GM19351 (cell line): ENCODE data around the gene SNTB2.

ENCODE experiments used
- ATAC-seq: cut with Tn5 transposase; IDR thresholded peaks from one replicate; pipeline ENCODE4 v1.9.1; 2021; ENCODE audit warnings: mild to moderate bottlenecking, moderate library complexity; ENCODE audit not compliant: unreplicated experiment

Gene SNTB2

DNA sequence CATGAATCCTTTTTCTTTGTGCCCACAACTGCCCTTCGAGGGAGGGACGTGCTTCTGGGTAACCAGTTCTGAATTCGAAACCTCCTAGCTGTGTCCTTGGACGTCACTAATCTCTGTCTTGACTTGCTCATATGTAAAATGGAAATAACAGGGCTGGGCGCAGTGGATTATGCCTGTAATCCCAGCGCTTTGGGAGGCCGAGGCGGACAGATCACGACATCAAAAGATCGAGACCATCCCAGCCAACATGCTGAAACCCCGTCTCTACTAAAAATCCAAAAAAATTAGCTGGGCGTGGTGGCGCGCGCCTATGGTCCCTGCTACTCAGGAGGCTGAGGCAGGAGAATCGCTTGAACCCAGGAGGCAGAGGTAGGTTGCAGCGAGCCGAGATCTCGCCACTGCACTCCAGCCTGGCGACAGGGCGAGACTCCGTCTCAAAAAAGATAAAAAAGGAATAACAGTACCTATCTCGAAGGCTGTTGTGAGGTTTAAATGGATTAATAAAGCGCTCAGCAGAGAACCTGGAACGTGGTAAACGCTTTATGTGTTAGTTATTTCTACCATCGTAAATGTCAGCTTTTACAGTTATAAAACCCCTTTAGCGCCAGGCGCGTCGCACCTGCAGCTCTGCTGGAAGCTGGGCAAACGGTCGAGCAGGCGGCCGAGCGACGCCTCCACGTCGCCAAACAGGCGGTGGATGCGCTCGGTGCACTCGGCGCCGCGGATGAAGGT, 151.8 kb downstream of the SNTB2 start:
- ATAC-seq, result no peak

- ATAC-seq, result peak; percentile 91
These were observed 152.5 kb downstream of the SNTB2 start, which contains the start of the genes COG8 and NIP7 for GRCh38 chr16:69339289-69340094. TSS of gene COG8 (minus strand) at chr16:69339564. CDS start at chr16:69339552, 12 bp downstream. TSS of gene NIP7 (plus strand) at chr16:69339772. CDS start at chr16:69339830, 58 bp downstream.

- ATAC-seq, result no peak
These were observed 153.2 kb downstream of the SNTB2 start for GRCh38 chr16:69340095-69340644.

- no peak for ATAC-seq
These were observed 157.2 kb downstream of the SNTB2 start for GRCh38 chr16:69344171-69344570.

- ATAC-seq, result no peak
These were observed 159.0 kb downstream of the SNTB2 start for GRCh38 chr16:69345923-69346322.

DNA sequence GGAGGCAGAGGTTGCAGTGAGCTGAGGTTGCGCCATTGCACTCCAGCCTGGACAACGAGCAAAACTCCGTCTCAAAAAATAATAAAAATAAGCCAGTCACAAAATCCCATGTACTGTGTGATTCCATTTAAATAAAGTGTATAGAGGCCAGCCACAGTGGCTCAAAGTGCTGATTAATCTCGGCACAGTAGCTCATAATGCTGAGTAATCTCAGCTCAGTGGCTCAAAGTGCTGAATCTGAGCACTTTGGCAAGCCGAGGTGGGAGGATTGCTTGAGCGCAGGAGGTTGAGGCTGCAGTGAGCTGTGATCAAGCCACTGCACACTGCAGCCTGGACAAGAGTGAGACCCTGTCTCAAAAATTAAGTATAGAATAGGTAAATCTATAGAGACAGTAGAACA, 159.7 kb downstream of the SNTB2 start:
- no peak for ATAC-seq

DNA sequence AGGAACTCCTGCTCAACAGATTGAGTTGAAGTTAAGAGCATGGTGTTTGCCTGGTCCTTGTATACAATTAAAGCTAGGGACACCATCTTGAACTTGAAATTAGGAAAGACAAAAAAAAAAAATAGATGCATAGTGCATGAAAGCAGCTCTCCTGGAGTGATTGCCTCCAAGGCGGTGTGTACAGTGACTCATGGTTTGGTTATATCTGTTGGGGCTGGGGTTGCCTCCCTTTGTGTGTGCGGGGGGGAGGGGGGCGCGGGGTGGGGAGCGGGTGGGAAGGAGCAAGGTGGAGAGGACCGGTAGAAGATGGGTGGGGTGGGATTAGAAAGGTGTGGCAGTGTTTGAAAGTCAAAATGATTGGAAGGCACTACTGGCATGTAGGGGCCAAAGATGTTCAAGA, 161.3 kb downstream of the SNTB2 start:
- ATAC-seq, result no peak

DNA sequence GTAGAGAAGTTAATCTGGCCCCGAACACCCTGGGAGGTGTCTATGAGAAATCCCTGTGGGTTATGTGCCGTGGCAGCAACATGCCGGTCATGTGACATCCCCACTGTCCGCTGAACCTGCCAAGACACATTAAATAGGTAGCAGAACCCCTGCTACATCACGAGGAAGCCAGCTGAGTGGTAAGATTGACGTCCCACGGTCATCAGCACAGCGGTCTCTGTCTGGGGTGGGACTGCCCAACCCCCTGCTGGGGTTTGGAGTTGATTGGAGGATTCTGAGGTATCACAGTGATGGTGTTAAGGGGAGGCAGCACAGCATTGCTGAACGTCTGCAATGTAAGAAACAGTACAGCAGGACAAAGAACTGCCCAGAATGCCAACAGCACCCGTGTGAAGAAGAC, 162.6 kb downstream of the SNTB2 start:
- no peak for ATAC-seq

DNA sequence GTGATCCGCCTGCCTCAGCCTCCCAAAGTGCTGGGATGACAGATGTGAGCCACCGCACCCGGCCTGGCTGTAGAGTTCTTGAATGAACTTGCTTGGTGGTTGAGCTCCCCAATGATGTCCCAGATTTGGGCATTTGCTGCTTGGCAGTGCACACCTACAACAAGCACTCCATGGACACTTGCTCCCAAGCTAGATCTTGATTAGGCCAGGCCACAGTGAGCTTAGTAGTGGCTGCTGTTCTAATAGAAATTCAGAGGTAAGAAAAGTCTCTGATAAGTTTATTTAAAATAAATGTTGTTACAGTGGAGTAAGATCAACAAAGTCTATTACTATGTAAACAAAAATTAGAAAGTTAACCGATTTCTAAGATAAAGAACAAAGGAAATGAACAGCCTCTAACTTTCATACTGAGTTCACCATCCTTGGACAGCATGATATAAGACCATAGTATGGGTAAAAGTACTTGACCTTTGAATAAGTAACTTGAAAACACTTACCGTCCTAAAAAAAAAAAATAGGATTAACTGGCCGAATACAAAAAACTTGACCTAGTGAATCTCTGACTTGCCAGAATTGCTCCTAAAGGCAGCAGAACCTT, 163.7 kb downstream of the SNTB2 start:
- no peak for ATAC-seq

GRCh38 chr16:69351309-69352027, 164.5 kb downstream of the SNTB2 start, which contains the start of gene TMED6:
TSS of gene TMED6 (minus strand) at chr16:69351786. CDS start at chr16:69351753, 33 bp downstream.
- ATAC-seq, result no peak
